WTC11 (cell line): ENCODE measurements around the gene HOXB3. TPM values are rescaled to one million over a fixed set of nuclear protein-coding genes. Genes with fewer than 3 reads are reported as not detected.

Experiments used
- ATAC-seq: fragments of 200-7000 bp; cut with Tn5 transposase; 2 replicates; pipeline ENCODE4 v1.10.0; 2021; ENCODE audit warnings: mild to moderate bottlenecking, moderate library complexity
- CTCF ChIA-PET: fragments of 300-600 bp; sonication (Branson Sonifier 250); formaldehyde crosslinking; loops from one replicate; lab custom pipeline; 2021; ENCODE audit warnings: antibody characterized with exemption; lab: Charles Lee
- POLR2A ChIA-PET: fragments of 350-600 bp; sonication (Branson Sonifier 250); formaldehyde crosslinking; loops from one replicate; lab custom pipeline; 2021; ENCODE audit warnings: antibody characterized with exemption; lab: Charles Lee
- DNase-seq: peaks from one replicate; pipeline ENCODE4 v3.0.0; 2021; ENCODE audit warnings: low spot score
- H3K27ac Mint-ChIP-seq: 2 replicates; pipeline ENCODE4 v1.8.0; 2021; ENCODE audit warnings: mixed read lengths
- H3K27me3 Mint-ChIP-seq: 2 replicates; pipeline ENCODE4 v1.8.0; 2021; ENCODE audit warnings: low read depth, mild to moderate bottlenecking, moderate library complexity, mixed read lengths
- H3K36me3 Mint-ChIP-seq: 2 replicates; pipeline ENCODE4 v1.8.0; 2021; ENCODE audit warnings: mixed read lengths
- H3K4me1 Mint-ChIP-seq: 2 replicates; pipeline ENCODE4 v1.8.0; 2022; ENCODE audit warnings: mixed read lengths
- H3K4me3 Mint-ChIP-seq: 2 replicates; pipeline ENCODE4 v1.8.0; 2021; ENCODE audit warnings: mild to moderate bottlenecking, moderate library complexity, mixed read lengths
- H3K9me3 Mint-ChIP-seq: 2 replicates; pipeline ENCODE4 v1.8.0; 2021; ENCODE audit warnings: mixed read lengths
- ATF1 ChIP-seq: sonication (generic); formaldehyde crosslinking; IDR thresholded peaks from 2 replicates; pipeline ENCODE4 v1.8.1; 2023; ENCODE audit warnings: mild to moderate bottlenecking, moderate library complexity, missing genetic modification reagents
- CBFB ChIP-seq: sonication (generic); formaldehyde crosslinking; IDR thresholded peaks from 2 replicates; pipeline ENCODE4 v1.8.1; 2022; ENCODE audit warnings: mild to moderate bottlenecking, low read depth, missing genetic modification reagents
- CREM ChIP-seq: sonication (generic); formaldehyde crosslinking; IDR thresholded peaks from 2 replicates; pipeline ENCODE4 v1.8.1; 2022; ENCODE audit warnings: mild to moderate bottlenecking, missing genetic modification reagents, moderate library complexity
- EMX1 ChIP-seq: fragments of 250-450 bp; sonication (Bioruptor Pico); IDR thresholded peaks from 2 replicates; pipeline ENCODE4 v1.8.0; 2021; ENCODE audit warnings: mild to moderate bottlenecking
- HMGA2 ChIP-seq: fragments of 250-450 bp; sonication (Bioruptor Pico); IDR thresholded peaks from 2 replicates; pipeline ENCODE4 v1.4.0; 2021; ENCODE audit warnings: mild to moderate bottlenecking, moderate library complexity
- MXD4 ChIP-seq: fragments of 250-450 bp; sonication (Bioruptor Pico); IDR thresholded peaks from 2 replicates; pipeline ENCODE4 v1.8.0; 2021; ENCODE audit warnings: mild to moderate bottlenecking, moderate library complexity, borderline replicate concordance
- NFYB ChIP-seq: sonication (generic); formaldehyde crosslinking; conservative IDR thresholded peaks from 2 replicates; pipeline ENCODE4 v1.8.0; 2022; ENCODE audit warnings: low read depth, missing genetic modification reagents
- NR1H2 ChIP-seq: sonication (generic); formaldehyde crosslinking; IDR thresholded peaks from 2 replicates; pipeline ENCODE4 v1.9.0; 2021; ENCODE audit warnings: mild to moderate bottlenecking, moderate library complexity, missing genetic modification reagents
- OVOL2 ChIP-seq: fragments of 250-450 bp; sonication (Bioruptor Pico); IDR thresholded peaks from 2 replicates; pipeline ENCODE4 v1.9.0; 2021; ENCODE audit warnings: mild to moderate bottlenecking, borderline replicate concordance
- SMAD3 ChIP-seq: sonication (generic); formaldehyde crosslinking; IDR thresholded peaks from 2 replicates; pipeline ENCODE4 v1.8.0; 2022; ENCODE audit warnings: missing genetic modification reagents, mild to moderate bottlenecking, borderline replicate concordance
- SOX15 ChIP-seq: fragments of 250-450 bp; sonication (Bioruptor Pico); IDR thresholded peaks from 2 replicates; pipeline ENCODE4 v1.9.0; 2021; ENCODE audit warnings: mild to moderate bottlenecking
- TCF7 ChIP-seq: sonication (generic); formaldehyde crosslinking; IDR thresholded peaks from 2 replicates; pipeline ENCODE4 v1.8.0; 2022; ENCODE audit warnings: mild to moderate bottlenecking, low read depth, missing genetic modification reagents, moderate library complexity
- TEAD4 ChIP-seq: sonication (generic); formaldehyde crosslinking; IDR thresholded peaks from 2 replicates; pipeline ENCODE4 v1.8.0; 2022; ENCODE audit warnings: mild to moderate bottlenecking, missing genetic modification reagents
- ZBTB21 ChIP-seq: sonication (generic); formaldehyde crosslinking; IDR thresholded peaks from 2 replicates; pipeline ENCODE4 v1.8.1; 2023; ENCODE audit warnings: mild to moderate bottlenecking, missing genetic modification reagents, borderline replicate concordance
- ZNF219 ChIP-seq: sonication (generic); formaldehyde crosslinking; IDR thresholded peaks from 2 replicates; pipeline ENCODE4 v1.8.0; 2023; ENCODE audit warnings: missing genetic modification reagents, mild to moderate bottlenecking, borderline replicate concordance
- ZNF263 ChIP-seq: sonication (generic); formaldehyde crosslinking; IDR thresholded peaks from 2 replicates; pipeline ENCODE4 v1.8.1; 2022; ENCODE audit warnings: low read depth, mild to moderate bottlenecking, moderate library complexity, missing genetic modification reagents
- ZNF317 ChIP-seq: sonication (generic); formaldehyde crosslinking; IDR thresholded peaks from 2 replicates; pipeline ENCODE4 v1.8.1; 2023; ENCODE audit warnings: low read depth, mild to moderate bottlenecking, moderate library complexity, missing genetic modification reagents, borderline replicate concordance
- total RNA-seq: library from RNA; stranded (reverse); gene quantifications from 3 replicates; pipeline ENCODE4 v1.2.3, GENCODE V29; 2021
- TF ChIP-seq, protein P1 (sequence below): sonication (generic); formaldehyde crosslinking; IDR thresholded peaks from 2 replicates; pipeline ENCODE4 v1.8.1; 2022; ENCODE audit warnings: missing genetic modification reagents, borderline replicate concordance
- TF ChIP-seq, protein P2 (sequence below): sonication (generic); formaldehyde crosslinking; IDR thresholded peaks from 2 replicates; pipeline ENCODE4 v1.8.1; 2023; ENCODE audit warnings: mild to moderate bottlenecking, missing genetic modification reagents, moderate library complexity
- TF ChIP-seq, protein P3 (sequence below): fragments of 250-450 bp; sonication (Bioruptor Pico); IDR thresholded peaks from 2 replicates; pipeline ENCODE4 v1.9.0; 2021; ENCODE audit warnings: mild to moderate bottlenecking
- TF ChIP-seq, protein P4 (sequence below): fragments of 250-450 bp; sonication (Bioruptor Pico); IDR thresholded peaks from 2 replicates; pipeline ENCODE4 v1.8.0; 2021; ENCODE audit warnings: mild to moderate bottlenecking
- TF ChIP-seq, protein P5 (sequence below): sonication (generic); formaldehyde crosslinking; IDR thresholded peaks from 2 replicates; pipeline ENCODE4 v1.8.1; 2023; ENCODE audit warnings: mild to moderate bottlenecking, moderate library complexity, missing genetic modification reagents

The HOXB3 gene
- total RNA-seq, 1 experiment from 2014 or later = 0.09 TPM

DNA sequence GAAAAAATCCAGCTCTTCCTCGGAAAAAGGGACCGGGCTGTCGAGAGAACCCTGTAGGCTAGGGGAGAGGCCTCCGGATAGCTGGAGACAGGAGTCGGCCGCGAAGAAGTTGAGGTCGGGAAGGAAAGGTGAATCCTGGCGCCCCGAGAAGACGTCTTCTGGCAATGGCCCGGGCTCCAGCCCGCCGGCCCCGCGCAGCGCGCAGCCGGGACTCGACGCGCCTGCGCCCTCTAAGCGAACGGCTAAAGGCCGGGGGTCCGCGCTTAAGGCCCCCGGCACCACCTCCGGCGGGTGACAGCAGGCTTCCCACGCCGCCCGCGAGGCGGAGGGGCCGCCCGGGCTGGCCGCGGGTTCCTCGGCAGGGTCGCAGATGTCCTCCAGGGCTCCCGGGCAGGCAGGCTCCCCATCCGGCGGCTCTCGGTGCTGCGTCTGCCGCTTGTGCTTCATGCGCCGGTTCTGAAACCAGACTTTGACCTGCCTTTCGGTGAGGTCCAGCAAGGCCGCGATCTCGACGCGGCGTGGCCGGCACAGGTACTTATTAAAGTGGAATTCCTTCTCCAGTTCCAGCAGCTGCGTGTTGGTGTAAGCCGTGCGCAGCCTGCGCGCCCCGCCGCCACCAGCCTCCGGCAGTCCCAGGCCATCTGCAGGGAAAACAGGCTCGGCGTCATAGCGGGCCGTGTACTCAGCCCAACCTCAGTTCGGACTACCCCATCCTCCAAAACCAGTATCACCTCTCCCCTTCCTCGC lies 46.8 kb downstream of the HOXB3 start:
- ATAC-seq = peak; percentile 39
- DNase-seq = peak; percentile 56
- CTCF ChIA-PET = interaction anchor here (0.6 to 1.1 kb wide), 2 partner anchors 13 to 31 kb away, joined by 3 read pairs; partner anchors contain the start of gene HOXB1
- no peaks in the 10 kb centered on the region for H3K36me3 Mint-ChIP-seq
- no peak for TF ChIP-seq CBFB (CRISPR knock-in tag)
- TF ChIP-seq, protein P1, sequence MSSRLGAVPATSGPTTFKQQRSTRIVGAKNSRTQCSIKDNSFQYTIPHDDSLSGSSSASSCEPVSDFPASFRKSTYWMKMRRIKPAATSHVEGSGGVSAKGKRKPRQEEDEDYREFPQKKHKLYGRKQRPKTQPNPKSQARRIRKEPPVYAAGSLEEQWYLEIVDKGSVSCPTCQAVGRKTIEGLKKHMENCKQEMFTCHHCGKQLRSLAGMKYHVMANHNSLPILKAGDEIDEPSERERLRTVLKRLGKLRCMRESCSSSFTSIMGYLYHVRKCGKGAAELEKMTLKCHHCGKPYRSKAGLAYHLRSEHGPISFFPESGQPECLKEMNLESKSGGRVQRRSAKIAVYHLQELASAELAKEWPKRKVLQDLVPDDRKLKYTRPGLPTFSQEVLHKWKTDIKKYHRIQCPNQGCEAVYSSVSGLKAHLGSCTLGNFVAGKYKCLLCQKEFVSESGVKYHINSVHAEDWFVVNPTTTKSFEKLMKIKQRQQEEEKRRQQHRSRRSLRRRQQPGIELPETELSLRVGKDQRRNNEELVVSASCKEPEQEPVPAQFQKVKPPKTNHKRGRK (CRISPR knock-in tag) = 0 out of 2 replicates have a peak, but pooled peaks have one; percentile 39
- TF ChIP-seq, all 79 proteins: peak for 1
- Mint-ChIP-seq H3K27me3 (peaks cover 98% of the 10 kb centered on the region; the same call in 1 of the 2 replicates), H3K4me1 (peaks cover 66% of the 10 kb centered on the region), H3K27ac (no peak overlapping the region), H3K4me3 (peak overlapping the region; percentile 69), H3K9me3 (no peaks in the 10 kb centered on the region)
- POLR2A ChIA-PET = no interaction called here

DNA sequence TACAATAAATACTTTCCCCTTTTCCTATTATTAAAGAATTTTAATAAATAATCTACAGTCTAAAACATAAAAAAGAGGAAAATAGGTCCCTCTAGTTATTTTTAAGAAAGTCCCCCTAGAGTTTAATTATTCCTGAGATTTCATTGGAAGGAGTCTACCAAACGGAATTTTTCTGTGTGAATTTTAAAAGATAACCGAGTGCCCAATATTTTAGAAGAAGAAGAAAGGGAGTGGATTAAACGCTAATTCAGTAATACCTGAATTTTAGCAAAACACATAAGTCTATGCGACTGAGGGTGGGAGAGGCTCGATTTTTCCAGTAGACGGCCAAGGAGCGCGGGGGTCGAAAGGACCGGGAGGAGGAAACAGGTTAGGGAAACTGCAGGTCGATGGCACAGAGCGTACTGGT lies 47.3 kb downstream of the HOXB3 start:
- ChIA-PET POLR2A (no interaction called here), CTCF (interaction anchor here (0.6 to 1.1 kb wide), 2 partner anchors 12 to 31 kb away, joined by 3 read pairs; partner anchors contain the start of gene HOXB1)
- ATAC-seq = no peak
- no peaks in the 10 kb centered on the region for H3K36me3 Mint-ChIP-seq
- H3K27me3 Mint-ChIP-seq = peaks cover 95% of the 10 kb centered on the region
- peaks cover 61% of the 10 kb centered on the region for H3K4me1 Mint-ChIP-seq
- TF ChIP-seq ZNF219 (no peak), SOX15 (CRISPR knock-in tag) (no peak), SMAD3 (CRISPR knock-in tag) (no peak), HMGA2 (no peak), TCF7 (CRISPR knock-in tag) (no peak), ZNF263 (no peak), ZBTB21 (CRISPR knock-in tag) (no peak), OVOL2 (CRISPR knock-in tag) (no peak), TEAD4 (CRISPR knock-in tag) (no peak), NR1H2 (CRISPR knock-in tag) (no peak)
- TF ChIP-seq, protein P2, sequence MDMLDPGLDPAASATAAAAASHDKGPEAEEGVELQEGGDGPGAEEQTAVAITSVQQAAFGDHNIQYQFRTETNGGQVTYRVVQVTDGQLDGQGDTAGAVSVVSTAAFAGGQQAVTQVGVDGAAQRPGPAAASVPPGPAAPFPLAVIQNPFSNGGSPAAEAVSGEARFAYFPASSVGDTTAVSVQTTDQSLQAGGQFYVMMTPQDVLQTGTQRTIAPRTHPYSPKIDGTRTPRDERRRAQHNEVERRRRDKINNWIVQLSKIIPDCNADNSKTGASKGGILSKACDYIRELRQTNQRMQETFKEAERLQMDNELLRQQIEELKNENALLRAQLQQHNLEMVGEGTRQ (CRISPR knock-in tag) = no peak
- TF ChIP-seq, protein P3, sequence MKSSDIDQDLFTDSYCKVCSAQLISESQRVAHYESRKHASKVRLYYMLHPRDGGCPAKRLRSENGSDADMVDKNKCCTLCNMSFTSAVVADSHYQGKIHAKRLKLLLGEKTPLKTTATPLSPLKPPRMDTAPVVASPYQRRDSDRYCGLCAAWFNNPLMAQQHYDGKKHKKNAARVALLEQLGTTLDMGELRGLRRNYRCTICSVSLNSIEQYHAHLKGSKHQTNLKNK = no peak
- TF ChIP-seq, protein P4, sequence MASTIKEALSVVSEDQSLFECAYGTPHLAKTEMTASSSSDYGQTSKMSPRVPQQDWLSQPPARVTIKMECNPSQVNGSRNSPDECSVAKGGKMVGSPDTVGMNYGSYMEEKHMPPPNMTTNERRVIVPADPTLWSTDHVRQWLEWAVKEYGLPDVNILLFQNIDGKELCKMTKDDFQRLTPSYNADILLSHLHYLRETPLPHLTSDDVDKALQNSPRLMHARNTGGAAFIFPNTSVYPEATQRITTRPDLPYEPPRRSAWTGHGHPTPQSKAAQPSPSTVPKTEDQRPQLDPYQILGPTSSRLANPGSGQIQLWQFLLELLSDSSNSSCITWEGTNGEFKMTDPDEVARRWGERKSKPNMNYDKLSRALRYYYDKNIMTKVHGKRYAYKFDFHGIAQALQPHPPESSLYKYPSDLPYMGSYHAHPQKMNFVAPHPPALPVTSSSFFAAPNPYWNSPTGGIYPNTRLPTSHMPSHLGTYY (CRISPR knock-in tag) = no peak
- no peaks in the 10 kb centered on the region for H3K9me3 Mint-ChIP-seq
- DNase-seq = no peak
- H3K27ac Mint-ChIP-seq = no peak overlapping the region
- H3K4me3 Mint-ChIP-seq = peak overlapping the region; percentile 59

DNA sequence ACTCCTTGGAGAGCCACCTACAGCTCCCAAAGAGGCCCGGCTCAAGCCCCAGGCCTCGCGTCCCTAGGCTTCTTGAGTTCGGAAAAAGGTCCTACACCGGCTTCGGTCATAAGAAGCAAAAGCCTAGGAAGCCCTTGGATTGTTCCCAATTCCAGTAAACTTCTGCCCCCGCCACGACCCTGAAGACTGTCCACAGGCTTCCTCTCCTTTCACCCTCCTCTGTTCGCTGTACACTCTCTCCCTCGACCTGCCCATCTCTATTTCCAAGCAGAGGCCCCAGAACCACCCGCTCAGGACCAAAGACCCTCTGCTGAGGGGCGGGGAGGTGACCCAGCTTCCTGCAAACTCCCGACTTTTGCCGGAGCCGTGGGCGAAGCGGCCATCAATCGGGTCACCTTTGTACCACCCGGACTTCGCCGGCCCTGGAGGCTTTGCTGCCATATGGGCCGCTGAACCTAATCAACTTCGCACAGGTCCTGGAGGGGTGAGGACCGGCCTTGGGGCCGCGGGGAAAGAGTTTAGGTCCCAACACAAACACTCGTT lies 47.9 kb downstream of the HOXB3 start:
- DNase-seq (no peak), ATAC-seq (no peak)
- ChIA-PET CTCF (interaction anchor here (1.1 to 1.5 kb wide), 3 partner anchors 12 to 183 kb away, joined by 3 to 5 read pairs (median 4); partner anchors contain the start of gene HOXB1), POLR2A (no interaction called here)
- Mint-ChIP-seq H3K9me3 (no peaks in the 10 kb centered on the region), H3K36me3 (no peaks in the 10 kb centered on the region), H3K27me3 (peaks cover 95% of the 10 kb centered on the region), H3K27ac (no peak overlapping the region), H3K4me3 (peak overlapping the region; percentile 73), H3K4me1 (peaks cover 55% of the 10 kb centered on the region)
- TF ChIP-seq CREM (CRISPR knock-in tag) = no peak
- no peak for TF ChIP-seq ZNF317 (CRISPR knock-in tag)
- TF ChIP-seq MXD4 (CRISPR knock-in tag) = no peak
- no peak for TF ChIP-seq NFYB (CRISPR knock-in tag)
- TF ChIP-seq, protein P5, sequence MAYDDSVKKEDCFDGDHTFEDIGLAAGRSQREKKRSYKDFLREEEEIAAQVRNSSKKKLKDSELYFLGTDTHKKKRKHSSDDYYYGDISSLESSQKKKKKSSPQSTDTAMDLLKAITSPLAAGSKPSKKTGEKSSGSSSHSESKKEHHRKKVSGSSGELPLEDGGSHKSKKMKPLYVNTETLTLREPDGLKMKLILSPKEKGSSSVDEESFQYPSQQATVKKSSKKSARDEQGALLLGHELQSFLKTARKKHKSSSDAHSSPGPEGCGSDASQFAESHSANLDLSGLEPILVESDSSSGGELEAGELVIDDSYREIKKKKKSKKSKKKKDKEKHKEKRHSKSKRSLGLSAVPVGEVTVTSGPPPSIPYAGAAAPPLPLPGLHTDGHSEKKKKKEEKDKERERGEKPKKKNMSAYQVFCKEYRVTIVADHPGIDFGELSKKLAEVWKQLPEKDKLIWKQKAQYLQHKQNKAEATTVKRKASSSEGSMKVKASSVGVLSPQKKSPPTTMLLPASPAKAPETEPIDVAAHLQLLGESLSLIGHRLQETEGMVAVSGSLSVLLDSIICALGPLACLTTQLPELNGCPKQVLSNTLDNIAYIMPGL (CRISPR knock-in tag) = no peak
- no peak for TF ChIP-seq ATF1 (CRISPR knock-in tag)
- TF ChIP-seq EMX1 (CRISPR knock-in tag) = no peak
- TF ChIP-seq, all 79 proteins: peak for 0
